GM12878 (cell line): ENCODE measurements around the gene IER5L. TPM values are rescaled to one million over a fixed set of nuclear protein-coding genes. Genes with fewer than 3 reads are reported as not detected.

Experiments
- ATAC-seq: fragments of 200-7000 bp; cut with Tn5 transposase; 3 replicates; pipeline ENCODE4 v1.9.1; 2020; ENCODE audit warnings: mild to moderate bottlenecking, moderate library complexity
- BruUV-seq: library from RNA; stranded (reverse); fragments of 400-500 nt; replicated peaks from 2 replicates; lab custom pipeline; 2021; lab: Mats Ljungman, UMichigan
- CTCF ChIA-PET: fragments of 300-600 bp; sonication (Branson Sonifier 250); formaldehyde crosslinking; extraction: SDS; loops from one replicate; lab custom pipeline; 2021; ENCODE audit warnings: inconsistent platforms; lab: Yijun Ruan, JAX
- POLR2A ChIA-PET: fragments of 350-600 bp; formaldehyde crosslinking; extraction: SDS; loops from one replicate; lab custom pipeline; 2021; ENCODE audit warnings: inconsistent platforms; lab: Charles Lee
- RAD21 ChIA-PET: fragments of 300-600 bp; sonication (Branson Sonifier 250); formaldehyde crosslinking; loops from one replicate; lab custom pipeline; 2023; ENCODE audit warnings: antibody characterized with exemption; ENCODE audit not compliant: unreplicated experiment; lab: Charles Lee
- SMC1A ChIA-PET: fragments of 300-600 bp; sonication (Branson Sonifier 250); formaldehyde crosslinking; loops from one replicate; lab custom pipeline; 2023; ENCODE audit not compliant: unreplicated experiment, uncharacterized antibody; lab: Charles Lee
- DNase-seq: peaks from one replicate; pipeline ENCODE4 v3.0.0-alpha.2; 2011; ENCODE audit warnings: low read depth, low spot score
- FAIRE-seq: peaks from 3 replicates; lab custom pipeline; 2011; peaks lifted over from hg19 to GRCh38; lab: Jason Lieb, UNC
- H2AFZ ChIP-seq: 2 replicates; pipeline ENCODE4 v1.6.0; 2011; ENCODE audit warnings: low read depth, low read length, control low read depth; ENCODE audit not compliant: control insufficient read depth
- H3K27ac ChIP-seq: 2 replicates; pipeline ENCODE4 v1.5.1; 2011; ENCODE audit warnings: control low read depth; ENCODE audit not compliant: control insufficient read depth, insufficient read depth
- H3K27me3 ChIP-seq, 2 experiments: replicated peaks in 1 of 2; 2 replicates each; pipeline versions ENCODE4 v1.6.0 to v1.6.1; 2011; ENCODE audit warnings: low read length in 1 of 2; ENCODE audit not compliant: control insufficient read depth in 2 of 2, insufficient read depth in 2 of 2
- H3K36me3 ChIP-seq, 2 experiments: 2 replicates each; pipeline ENCODE4 v1.5.1; 2011; ENCODE audit warnings: low read length in 1 of 2; ENCODE audit not compliant: control insufficient read depth in 2 of 2, insufficient read depth in 2 of 2
- H3K4me1 ChIP-seq: 2 replicates; pipeline ENCODE4 v1.6.1; 2011; ENCODE audit warnings: mild to moderate bottlenecking, low read length, moderate library complexity, mixed read lengths; ENCODE audit not compliant: control insufficient read depth, insufficient read depth
- H3K4me2 ChIP-seq: 2 replicates; pipeline ENCODE4 v1.6.0; 2011; ENCODE audit warnings: control low read depth; ENCODE audit not compliant: control insufficient read depth, insufficient read depth
- H3K4me3 ChIP-seq: fragments of 200-600 bp; sonication (generic); 2 replicates; pipeline ENCODE4 v1.5.1; 2016
- H3K79me2 ChIP-seq: 2 replicates; pipeline ENCODE4 v1.6.0; 2011; ENCODE audit warnings: low read length; ENCODE audit not compliant: control insufficient read depth, insufficient read depth
- H3K9ac ChIP-seq: 2 replicates; pipeline ENCODE4 v1.8.0; 2011; ENCODE audit warnings: low read length, control low read depth, mixed read lengths; ENCODE audit not compliant: control insufficient read depth, insufficient read depth
- H3K9me3 ChIP-seq: replicated peaks from 3 replicates; pipeline ENCODE4 v1.5.1; 2011; ENCODE audit warnings: mild to moderate bottlenecking, low read length; ENCODE audit not compliant: control insufficient read depth, insufficient read depth
- H4K20me1 ChIP-seq: 2 replicates; pipeline ENCODE4 v1.6.0; 2011; ENCODE audit not compliant: control insufficient read depth, insufficient read depth
- BACH1 ChIP-seq: fragments of 450-650 bp; IDR thresholded peaks from 2 replicates; pipeline ENCODE4 v1.6.1; 2017; ENCODE audit warnings: mild to moderate bottlenecking, borderline replicate concordance
- CHD2 ChIP-seq: IDR thresholded peaks from 2 replicates; pipeline ENCODE4 v1.6.1; 2011; ENCODE audit warnings: low read depth, low read length, improper control_type of control experiment, borderline replicate concordance
- EED ChIP-seq: sonication (generic); IDR thresholded peaks from 2 replicates; pipeline ENCODE4 v1.6.1; 2016; ENCODE audit warnings: antibody characterized with exemption, low read depth
- ESRRA ChIP-seq: IDR thresholded peaks from 2 replicates; pipeline ENCODE4 v1.6.1; 2012; ENCODE audit warnings: mild to moderate bottlenecking, low read length, improper control_type of control experiment
- EZH2 ChIP-seq: IDR thresholded peaks from 2 replicates; pipeline ENCODE4 v1.6.1; 2012; ENCODE audit warnings: low read depth, mild to moderate bottlenecking, control low read depth, inconsistent platforms, low read length, borderline replicate concordance; ENCODE audit not compliant: control insufficient read depth
- IRF4 ChIP-seq: IDR thresholded peaks from 2 replicates; pipeline ENCODE4 v1.6.1; 2011; ENCODE audit warnings: low read depth, low read length
- LARP7 ChIP-seq: fragments of 450-650 bp; IDR thresholded peaks from 2 replicates; pipeline ENCODE4 v1.6.1; 2017; ENCODE audit warnings: mild to moderate bottlenecking
- NR2C1 ChIP-seq: fragments of 450-650 bp; IDR thresholded peaks from 2 replicates; pipeline ENCODE4 v1.6.1; 2017; ENCODE audit warnings: antibody characterized with exemption, mild to moderate bottlenecking, moderate library complexity
- RB1 ChIP-seq: fragments of 450-650 bp; formaldehyde crosslinking; IDR thresholded peaks from 2 replicates; pipeline ENCODE4 v1.6.1; 2017; ENCODE audit warnings: mild to moderate bottlenecking, borderline replicate concordance
- SMC3 ChIP-seq: IDR thresholded peaks from 2 replicates; pipeline ENCODE4 v1.6.1; 2011; ENCODE audit warnings: low read length, improper control_type of control experiment, borderline replicate concordance
- USF1 ChIP-seq: IDR thresholded peaks from 2 replicates; pipeline ENCODE4 v1.6.1; 2011; ENCODE audit warnings: borderline replicate concordance, low read depth, mild to moderate bottlenecking, moderate library complexity, mixed read lengths, low read length; ENCODE audit not compliant: insufficient read depth; ENCODE audit errors: extremely low read length
- WGBS: methylation state at CpG from one replicate; pipeline ENCODE4 v1.1.6; 2016; ENCODE audit warnings: low lambda C conversion rate; ENCODE audit not compliant: insufficient replicate concordance, insufficient coverage; ENCODE audit errors: missing lambda C conversion rate; 5-methylcytosine and 5-hydroxymethylcytosine counted together
- in situ Hi-C: fragments of 300-500 bp; cut with MboI; formaldehyde crosslinking; loops from 9 replicates; pipeline ENCODE4 v1.14.3; 2018; ENCODE audit warnings: mixed read lengths
- intact Hi-C: fragments of 100-400 bp; cut with micrococcal nuclease; formaldehyde crosslinking; loops from one replicate; pipeline ENCODE4 v1.14.2; 2022; ENCODE audit not compliant: unreplicated experiment
- polyA plus RNA-seq, 11 experiments: library from polyadenylated mRNA; depleted of rRNA in 4 of 11; unstranded in 6 of 11; stranded (reverse) in 5 of 11; fragments of >200 nt; fragmentation: Nextera tagmentation in 4 of 11; fragmentation: Illumina TruSeq in 1 of 11; extraction: Ambion mirVana in 4 of 11; extraction: Trizol in 1 of 11; gene quantifications; 1 replicate in 1 of 11; 2 replicates in 10 of 11; pipeline versions ENCODE4 v1.2.1 to v1.2.3, GENCODE V29; 2011 to 2016; ENCODE audit warnings: inconsistent platforms in 2 of 11, missing spikeins in 2 of 11, low read depth in 1 of 11
- total RNA-seq, 4 experiments: library from RNA; depleted of rRNA in 3 of 4; stranded (reverse); fragments of >200 nt in 3 of 4; fragmentation: Illumina TruSeq in 1 of 4; extraction: Trizol in 1 of 4; gene quantifications; 2 replicates each; pipeline versions ENCODE4 v1.2.1 to v1.2.3, GENCODE V29; 2013 to 2021
- TF ChIP-seq, protein P1 (sequence below): fragments of 450-650 bp; IDR thresholded peaks from 2 replicates; pipeline ENCODE4 v1.6.1; 2014; ENCODE audit warnings: mild to moderate bottlenecking
- TF ChIP-seq, protein P2 (sequence below), 3 experiments: IDR thresholded peaks in 2 of 3; conservative IDR thresholded peaks in 1 of 3; 2 replicates each; pipeline ENCODE4 v1.5.1; 2011; ENCODE audit warnings: low read depth in 3 of 3, low read length in 3 of 3, mild to moderate bottlenecking in 3 of 3, control low read depth in 2 of 3, moderate library complexity in 2 of 3, inconsistent platforms in 1 of 3, mixed read lengths in 1 of 3; ENCODE audit not compliant: control insufficient read depth in 2 of 3, insufficient read depth in 1 of 3; ENCODE audit errors: extremely low read depth in 1 of 3
- TF ChIP-seq, protein P3 (sequence below): IDR thresholded peaks from 2 replicates; pipeline ENCODE4 v1.6.1; 2012; ENCODE audit warnings: mild to moderate bottlenecking, low read depth, low read length

The IER5L gene
- total and polyA plus RNA-seq, 10 of the 15 experiments (the other 5 are each of a cell fraction or from before 2014, with no cell fraction given), result 0.04 to 1.4 (median 0.17) TPM

- no peak overlapping the region for H2AFZ ChIP-seq
- no peak for TF ChIP-seq BACH1
- TF ChIP-seq NR2C1, result no peak
- 0 out of 2 replicates have a peak, but pooled peaks have one; percentile 49 for TF ChIP-seq IRF4
- TF ChIP-seq, protein P1, sequence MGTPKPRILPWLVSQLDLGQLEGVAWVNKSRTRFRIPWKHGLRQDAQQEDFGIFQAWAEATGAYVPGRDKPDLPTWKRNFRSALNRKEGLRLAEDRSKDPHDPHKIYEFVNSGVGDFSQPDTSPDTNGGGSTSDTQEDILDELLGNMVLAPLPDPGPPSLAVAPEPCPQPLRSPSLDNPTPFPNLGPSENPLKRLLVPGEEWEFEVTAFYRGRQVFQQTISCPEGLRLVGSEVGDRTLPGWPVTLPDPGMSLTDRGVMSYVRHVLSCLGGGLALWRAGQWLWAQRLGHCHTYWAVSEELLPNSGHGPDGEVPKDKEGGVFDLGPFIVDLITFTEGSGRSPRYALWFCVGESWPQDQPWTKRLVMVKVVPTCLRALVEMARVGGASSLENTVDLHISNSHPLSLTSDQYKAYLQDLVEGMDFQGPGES, result no peak
- TF ChIP-seq, protein P2, sequence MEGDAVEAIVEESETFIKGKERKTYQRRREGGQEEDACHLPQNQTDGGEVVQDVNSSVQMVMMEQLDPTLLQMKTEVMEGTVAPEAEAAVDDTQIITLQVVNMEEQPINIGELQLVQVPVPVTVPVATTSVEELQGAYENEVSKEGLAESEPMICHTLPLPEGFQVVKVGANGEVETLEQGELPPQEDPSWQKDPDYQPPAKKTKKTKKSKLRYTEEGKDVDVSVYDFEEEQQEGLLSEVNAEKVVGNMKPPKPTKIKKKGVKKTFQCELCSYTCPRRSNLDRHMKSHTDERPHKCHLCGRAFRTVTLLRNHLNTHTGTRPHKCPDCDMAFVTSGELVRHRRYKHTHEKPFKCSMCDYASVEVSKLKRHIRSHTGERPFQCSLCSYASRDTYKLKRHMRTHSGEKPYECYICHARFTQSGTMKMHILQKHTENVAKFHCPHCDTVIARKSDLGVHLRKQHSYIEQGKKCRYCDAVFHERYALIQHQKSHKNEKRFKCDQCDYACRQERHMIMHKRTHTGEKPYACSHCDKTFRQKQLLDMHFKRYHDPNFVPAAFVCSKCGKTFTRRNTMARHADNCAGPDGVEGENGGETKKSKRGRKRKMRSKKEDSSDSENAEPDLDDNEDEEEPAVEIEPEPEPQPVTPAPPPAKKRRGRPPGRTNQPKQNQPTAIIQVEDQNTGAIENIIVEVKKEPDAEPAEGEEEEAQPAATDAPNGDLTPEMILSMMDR (IDR thresholded peaks at IDR 0.05 in 2 of 3, conservative IDR thresholded peaks at IDR 0.05 in 1 of 3; ENCODE audit: control insufficient read depth in 2 of 3, extremely low read depth in 1 of 3, insufficient read depth in 1 of 3, low read depth in 3 of 3, low read length in 3 of 3), result peak; percentile 98 to 99 (median 98); a peak in 5 of 6 replicates
- TF ChIP-seq LARP7, result 0 out of 2 replicates have a peak, but pooled peaks have one; percentile 22
- TF ChIP-seq CHD2, result no peak
- TF ChIP-seq ESRRA, result no peak
- TF ChIP-seq EED, result no peak
- no peak for TF ChIP-seq EZH2
- TF ChIP-seq, protein P3, sequence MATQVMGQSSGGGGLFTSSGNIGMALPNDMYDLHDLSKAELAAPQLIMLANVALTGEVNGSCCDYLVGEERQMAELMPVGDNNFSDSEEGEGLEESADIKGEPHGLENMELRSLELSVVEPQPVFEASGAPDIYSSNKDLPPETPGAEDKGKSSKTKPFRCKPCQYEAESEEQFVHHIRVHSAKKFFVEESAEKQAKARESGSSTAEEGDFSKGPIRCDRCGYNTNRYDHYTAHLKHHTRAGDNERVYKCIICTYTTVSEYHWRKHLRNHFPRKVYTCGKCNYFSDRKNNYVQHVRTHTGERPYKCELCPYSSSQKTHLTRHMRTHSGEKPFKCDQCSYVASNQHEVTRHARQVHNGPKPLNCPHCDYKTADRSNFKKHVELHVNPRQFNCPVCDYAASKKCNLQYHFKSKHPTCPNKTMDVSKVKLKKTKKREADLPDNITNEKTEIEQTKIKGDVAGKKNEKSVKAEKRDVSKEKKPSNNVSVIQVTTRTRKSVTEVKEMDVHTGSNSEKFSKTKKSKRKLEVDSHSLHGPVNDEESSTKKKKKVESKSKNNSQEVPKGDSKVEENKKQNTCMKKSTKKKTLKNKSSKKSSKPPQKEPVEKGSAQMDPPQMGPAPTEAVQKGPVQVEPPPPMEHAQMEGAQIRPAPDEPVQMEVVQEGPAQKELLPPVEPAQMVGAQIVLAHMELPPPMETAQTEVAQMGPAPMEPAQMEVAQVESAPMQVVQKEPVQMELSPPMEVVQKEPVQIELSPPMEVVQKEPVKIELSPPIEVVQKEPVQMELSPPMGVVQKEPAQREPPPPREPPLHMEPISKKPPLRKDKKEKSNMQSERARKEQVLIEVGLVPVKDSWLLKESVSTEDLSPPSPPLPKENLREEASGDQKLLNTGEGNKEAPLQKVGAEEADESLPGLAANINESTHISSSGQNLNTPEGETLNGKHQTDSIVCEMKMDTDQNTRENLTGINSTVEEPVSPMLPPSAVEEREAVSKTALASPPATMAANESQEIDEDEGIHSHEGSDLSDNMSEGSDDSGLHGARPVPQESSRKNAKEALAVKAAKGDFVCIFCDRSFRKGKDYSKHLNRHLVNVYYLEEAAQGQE, result no peak
- TF ChIP-seq SMC3, result peak; percentile 87
- TF ChIP-seq RB1, result 0 out of 2 replicates have a peak, but pooled peaks have one; percentile 19
- TF ChIP-seq USF1, result no peak
Measured at GRCh38 chr9:129131300-129132145, 46.5 kb downstream of the IER5L start.

More at GRCh38 chr9:129131300-129132145, 46.5 kb downstream of the IER5L start:
- in situ Hi-C loops (loop anchor here (5.0 kb wide), 2 partner anchors 481 to 651 kb away; no protein-coding TSS in a partner anchor), intact Hi-C loops (no loop called here)
- FAIRE-seq (peak; percentile 86), ATAC-seq (peak; percentile 100), DNase-seq (no peak)
- BruUV-seq, result no TSS peak
- ChIA-PET CTCF (interaction anchor here (0.6 to 11.5 kb wide), 36 partner anchors 9 to 659 kb away, joined by 3 to 175 read pairs (median 5); partner anchors contain the start of genes C9orf50, DOLPP1, ENDOG and NTMT1), RAD21 (interaction anchor here (0.6 to 2.9 kb wide), 23 partner anchors 9 to 497 kb away, joined by 3 to 37 read pairs (median 4); partner anchors contain the start of genes DOLPP1, IER5L and NTMT1), POLR2A (interaction anchor here (0.5 to 1.4 kb wide), 7 partner anchors 9 to 1721 kb away, joined by 3 to 7 read pairs (median 3); partner anchors contain the start of gene NTMT1), SMC1A (interaction anchor here (0.7 to 4.0 kb wide), 23 partner anchors 9 to 497 kb away, joined by 3 to 50 read pairs (median 4); partner anchors contain the start of genes DOLPP1 and NTMT1)
- no peak overlapping the region; the same call in 1 of the 2 replicates for H3K27ac ChIP-seq
- H3K4me2 ChIP-seq, result no peak overlapping the region
- WGBS, result 39% methylated on average over 13 of the region's 13 CpGs
- no peaks in the 10 kb centered on the region for H4K20me1 ChIP-seq
- no peaks in the 10 kb centered on the region for H3K4me1 ChIP-seq
- no peak overlapping the region for H3K4me3 ChIP-seq
- H3K9me3 ChIP-seq, result no peaks in the 10 kb centered on the region
- H3K27me3 ChIP-seq, result no peaks in the 10 kb centered on the region
- H3K9ac ChIP-seq, result no peak overlapping the region
- H3K36me3 ChIP-seq, result peaks cover 16 to 22% of the 10 kb centered on the region in 2 experiments
- H3K79me2 ChIP-seq, result no peaks in the 10 kb centered on the region
